Measurements from ENCODE around the gene CDH22. TPM values are rescaled to one million over a fixed set of nuclear protein-coding genes. Genes with fewer than 3 reads are reported as not detected.
A peak's percentile ranks its signal among the peaks of the same experiment; 100 is the strongest.

CDH22 gene
- total and polyA plus RNA-seq, 9 of the 15 experiments (the other 6 are each of a cell fraction or from before 2014, with no cell fraction given) = 0.07 to 0.08 TPM; not detected in 7

GRCh38 chr20:46132705-46133120 lies 175.6 kb downstream of the CDH22 start:
- FAIRE-seq = peak; percentile 88
- Histone ChIP-seq H2AFZ (ENCODE audit: low read depth, low read length) (no peak overlapping the region), H3K27ac (ENCODE audit: extremely low read depth, low read depth, low read length) (no peak overlapping the region), H3K4me1 (replicated peaks in 1 of 2; ENCODE audit: control insufficient read depth in 2 of 2, insufficient read depth in 2 of 2, low read length in 2 of 2) (0 out of 5 replicates have a peak, but pooled peaks cover 0 to 7% of the 10 kb centered on the region in 2 experiments), H3K27me3 (ENCODE audit: control insufficient read depth in 2 of 2, insufficient read depth in 2 of 2, low read length in 2 of 2) (peaks cover 3 to 43% of the 10 kb centered on the region in 2 experiments; a peak in 4 of 5 replicates), H3K4me2 (ENCODE audit: insufficient read depth, low read length) (no peak overlapping the region), H3K4me3 (no peak overlapping the region), H3K9me3 (replicated peaks; ENCODE audit: control insufficient read depth, insufficient read depth, low read depth, low read length) (no peaks in the 10 kb centered on the region), H3K9me1 (ENCODE audit: control insufficient read depth, insufficient read depth, low read length) (no peaks in the 10 kb centered on the region), H3K79me2 (ENCODE audit: control insufficient read depth, insufficient read depth, low read length) (no peaks in the 10 kb centered on the region), H3K9ac (ENCODE audit: insufficient read depth in 1 of 2, low read depth in 2 of 2, low read length in 2 of 2) (no peak overlapping the region), H3K36me3 (ENCODE audit: control insufficient read depth, insufficient read depth, low read length) (no peaks in the 10 kb centered on the region), H4K20me1 (replicated peaks; ENCODE audit: control insufficient read depth, insufficient read depth, low read length) (peaks cover 11% of the 10 kb centered on the region)
- POLR2A ChIA-PET = interaction anchor here (1.2 kb wide), 1 partner anchor 280 kb away, joined by 3 read pairs; no protein-coding TSS in a partner anchor
- peak; percentile 99 for ATAC-seq
- under 1% methylated on average over 17 of the region's 17 CpGs for WGBS (ENCODE audit: insufficient coverage, low coverage, missing lambda C conversion rate)
- CTCF ChIA-PET (ENCODE audit: low intra/inter-chr PET ratio) = interaction anchor here (0.5 to 2.5 kb wide), 3 partner anchors 93 to 305 kb away, joined by 3 to 7 read pairs (median 5); no protein-coding TSS in a partner anchor
- peak; percentile 76 to 87 (median 84) for DNase-seq (ENCODE audit: extremely low read depth in 1 of 4, low spot score in 3 of 4)
- in situ Hi-C loops (cut with MboI) = loop anchor here (25.0 kb wide), 1 partner anchor 180 kb away; the partner anchor contains the start of gene CDH22
- intact Hi-C loops (cut with micrococcal nuclease) = loop anchor here (1.0 to 5.0 kb wide), 5 partner anchors 42 to 279 kb away; partner anchors contain the start of gene CDH22
- no TSS peak for BruUV-seq (replicated peaks)
- TF ChIP-seq NR3C1 (CRISPR knock-in tag; IDR thresholded peaks at IDR 0.05) = no peak
- no peak for TF ChIP-seq ID3 (CRISPR knock-in tag; IDR thresholded peaks at IDR 0.05)
- TF ChIP-seq ID3 (tag; IDR thresholded peaks at IDR 0.05) = no peak
- 0 out of 2 replicates have a peak, but pooled peaks have one; percentile 30 for TF ChIP-seq HCFC1 (IDR thresholded peaks at IDR 0.05; ENCODE audit: low read depth, low read length)
- TF ChIP-seq ZNF316 (IDR thresholded peaks at IDR 0.05) = peak; percentile 3; the same call in 1 of the 2 replicates
- TF ChIP-seq ZNF75A (CRISPR knock-in tag; IDR thresholded peaks at IDR 0.05) = no peak
- TF ChIP-seq NFRKB (IDR thresholded peaks at IDR 0.05; ENCODE audit: low read depth) = no peak
- peak; percentile 38; the same call in 1 of the 2 replicates for TF ChIP-seq MYC (IDR thresholded peaks at IDR 0.05; ENCODE audit: low read depth, low read length)
- TF ChIP-seq MYC (CRISPR knock-in tag; IDR thresholded peaks at IDR 0.05; ENCODE audit: borderline replicate concordance, low read depth) = no peak
- TF ChIP-seq PHTF2 (CRISPR knock-in tag; IDR thresholded peaks at IDR 0.05) = no peak
- no peak for TF ChIP-seq PYGO2 (tag; IDR thresholded peaks at IDR 0.05)
- TF ChIP-seq XRCC4 (IDR thresholded peaks at IDR 0.05; ENCODE audit: extremely low read depth, insufficient read depth, insufficient read length) = no peak
- TF ChIP-seq CREM (IDR thresholded peaks at IDR 0.05; ENCODE audit: low read depth) = 0 out of 2 replicates have a peak, but pooled peaks have one; percentile 29
- peak; percentile 92 to 93 (median 93) for TF ChIP-seq CTCF (IDR thresholded peaks at IDR 0.05 in 2 of 3, conservative IDR thresholded peaks at IDR 0.05 in 1 of 3; ENCODE audit: insufficient read depth in 2 of 3, low read depth in 1 of 3, low read length in 3 of 3)
- TF ChIP-seq RAD21 (CRISPR knock-in tag; conservative IDR thresholded peaks at IDR 0.05 in 1 of 2, IDR thresholded peaks at IDR 0.05 in 1 of 2) = peak; percentile 79 to 93
- TF ChIP-seq GATAD2A (IDR thresholded peaks at IDR 0.05) = no peak
- no peak for TF ChIP-seq EWSR1 (IDR thresholded peaks at IDR 0.05; ENCODE audit: borderline replicate concordance, low read depth, partially characterized antibody)
